ENCODE results near the gene AGAP9. TPM values are rescaled to one million over a fixed set of nuclear protein-coding genes. Genes with fewer than 3 reads are reported as not detected.
"Not testable (repeated sequence)": the region's sequence is repeated elsewhere in the genome, so short reads cannot be mapped to it uniquely, and the experiment has no call there.

Gene AGAP9
- total RNA-seq, 1 donor from 2014 or later, result 1.2 TPM

DNA sequence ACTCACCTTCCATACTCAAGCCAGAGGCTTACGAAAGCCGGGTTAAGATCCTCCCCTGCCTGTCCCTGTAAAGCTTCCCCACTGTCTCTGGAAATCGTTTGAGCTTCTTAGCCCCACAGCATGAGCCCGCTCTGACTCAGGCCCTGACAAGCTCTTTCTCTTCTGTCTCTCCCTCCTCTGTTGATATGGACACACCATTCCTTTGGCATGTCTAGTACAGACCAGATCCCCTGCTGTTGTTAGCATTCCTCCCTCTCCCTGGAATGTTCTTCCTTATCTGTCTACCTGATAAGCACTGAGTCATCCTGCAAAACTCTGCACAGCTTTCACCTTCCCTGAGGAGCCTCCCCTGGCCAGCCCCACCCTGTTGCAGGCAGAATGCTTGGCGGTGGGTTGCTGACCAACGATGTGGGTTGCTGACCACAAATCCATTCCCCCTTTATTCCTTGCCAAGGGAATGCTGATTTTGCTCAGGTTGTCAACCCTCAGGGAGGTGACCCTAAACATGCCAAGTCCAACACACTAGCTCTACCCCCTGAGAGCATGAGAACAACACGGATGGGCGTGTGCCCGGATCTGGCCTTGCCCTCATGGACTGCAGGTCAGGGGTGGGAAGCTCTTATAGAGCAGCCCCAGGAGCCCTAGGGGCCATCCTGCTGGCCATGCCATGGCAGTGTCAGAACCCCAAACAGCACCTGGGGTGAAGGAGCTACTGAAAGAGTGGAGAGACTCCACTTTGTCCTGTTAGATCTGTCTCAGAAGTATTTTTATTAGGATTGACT, 60.7 kb downstream of the AGAP9 start:
- FAIRE-seq; DNase-seq (ENCODE audit: low spot score in 2 of 2): not testable (repeated sequence)

DNA sequence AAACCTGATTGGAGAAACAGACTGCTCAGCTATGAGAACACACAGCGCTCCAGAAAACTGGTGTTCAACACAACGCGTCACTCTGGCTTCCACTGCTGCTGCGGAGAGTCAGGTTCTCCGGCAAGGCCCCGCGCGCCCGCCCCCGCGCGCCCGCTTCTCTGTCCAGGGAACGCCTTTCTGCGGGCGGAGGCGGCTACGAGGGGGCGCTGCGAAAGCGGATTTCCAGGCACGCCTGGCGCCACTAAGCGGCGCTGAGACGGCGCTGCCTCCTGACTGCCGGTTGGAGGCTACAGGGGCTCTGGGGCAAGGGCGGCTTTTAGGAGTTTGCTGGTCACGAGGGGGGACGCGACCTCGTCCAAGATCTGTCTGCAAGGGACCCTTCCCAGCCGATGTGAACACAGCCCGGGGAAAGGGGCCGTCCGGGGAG, 62.2 kb downstream of the AGAP9 start:
- not testable (repeated sequence) for FAIRE-seq; DNase-seq (ENCODE audit: low spot score in 2 of 2)

DNA sequence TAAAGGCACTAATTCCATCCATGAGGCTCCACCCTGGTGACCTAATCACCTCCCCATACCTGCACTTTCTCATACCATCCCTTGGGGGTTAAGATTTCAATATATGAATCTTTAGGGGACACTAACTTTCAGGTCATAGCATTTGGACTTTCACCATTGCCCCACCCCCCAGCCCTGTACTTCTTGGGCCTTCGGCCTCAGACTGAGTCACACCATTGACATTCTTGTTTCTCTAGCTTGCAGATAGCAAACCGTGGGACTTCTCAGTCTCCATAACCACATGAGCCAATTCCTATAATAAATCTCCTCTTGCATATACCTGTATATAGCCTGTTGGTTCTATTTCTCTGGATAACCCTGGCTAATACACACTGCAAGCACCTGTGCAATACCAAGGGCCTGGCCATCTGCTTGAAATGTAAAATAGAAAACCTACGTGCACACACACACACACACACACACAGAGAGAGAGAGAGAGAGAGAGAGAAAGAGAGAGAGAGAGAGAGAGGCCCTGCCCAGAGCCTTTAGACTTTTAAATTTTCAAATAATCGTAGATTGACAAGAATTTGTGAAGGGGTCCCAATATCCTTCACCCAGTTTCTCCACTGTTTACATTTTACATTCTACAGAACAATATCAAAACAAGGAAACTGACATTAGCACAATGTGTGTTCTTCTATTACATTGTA, 64.8 kb downstream of the AGAP9 start:
- no peak for DNase-seq (ENCODE audit: low spot score in 2 of 2)
- no peak for FAIRE-seq

DNA sequence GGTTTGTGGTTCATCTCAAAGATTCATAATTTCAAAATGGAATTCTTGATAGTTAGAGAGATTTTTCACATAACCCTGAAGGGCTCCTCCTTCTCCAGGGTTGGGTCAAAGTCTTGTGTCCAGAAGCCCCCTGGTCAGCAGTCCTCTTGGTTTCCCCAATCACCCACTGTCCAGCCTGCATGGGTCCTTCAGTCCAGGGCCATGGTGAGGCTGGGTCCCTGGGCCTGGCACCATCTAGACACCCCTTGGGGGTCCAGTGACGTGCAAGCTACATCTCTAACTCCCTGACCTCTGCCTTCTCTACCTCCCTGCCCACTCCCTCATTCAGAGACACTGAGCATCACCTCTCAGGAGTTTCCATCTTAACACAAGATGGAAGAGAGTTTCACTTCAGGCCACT, 65.6 kb downstream of the AGAP9 start:
- FAIRE-seq, result no peak
- no peak for DNase-seq (ENCODE audit: low spot score in 2 of 2)

DNA sequence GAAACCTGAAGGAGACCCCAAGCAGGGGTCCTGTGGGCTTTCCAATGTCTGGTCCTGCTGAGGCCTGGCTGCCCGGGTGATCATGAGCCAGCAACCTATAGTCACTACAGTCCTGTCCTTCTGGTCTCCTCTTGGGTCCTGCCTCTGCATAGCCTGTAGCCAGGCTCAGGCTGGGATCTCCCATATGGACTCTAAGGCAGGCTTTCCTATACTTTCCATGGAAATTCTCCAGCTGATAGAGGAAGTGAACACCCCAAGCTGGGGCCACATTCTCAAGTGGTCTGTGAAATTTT, 66.0 kb downstream of the AGAP9 start:
- DNase-seq (ENCODE audit: low spot score in 2 of 2), result no peak
- FAIRE-seq, result no peak

DNA sequence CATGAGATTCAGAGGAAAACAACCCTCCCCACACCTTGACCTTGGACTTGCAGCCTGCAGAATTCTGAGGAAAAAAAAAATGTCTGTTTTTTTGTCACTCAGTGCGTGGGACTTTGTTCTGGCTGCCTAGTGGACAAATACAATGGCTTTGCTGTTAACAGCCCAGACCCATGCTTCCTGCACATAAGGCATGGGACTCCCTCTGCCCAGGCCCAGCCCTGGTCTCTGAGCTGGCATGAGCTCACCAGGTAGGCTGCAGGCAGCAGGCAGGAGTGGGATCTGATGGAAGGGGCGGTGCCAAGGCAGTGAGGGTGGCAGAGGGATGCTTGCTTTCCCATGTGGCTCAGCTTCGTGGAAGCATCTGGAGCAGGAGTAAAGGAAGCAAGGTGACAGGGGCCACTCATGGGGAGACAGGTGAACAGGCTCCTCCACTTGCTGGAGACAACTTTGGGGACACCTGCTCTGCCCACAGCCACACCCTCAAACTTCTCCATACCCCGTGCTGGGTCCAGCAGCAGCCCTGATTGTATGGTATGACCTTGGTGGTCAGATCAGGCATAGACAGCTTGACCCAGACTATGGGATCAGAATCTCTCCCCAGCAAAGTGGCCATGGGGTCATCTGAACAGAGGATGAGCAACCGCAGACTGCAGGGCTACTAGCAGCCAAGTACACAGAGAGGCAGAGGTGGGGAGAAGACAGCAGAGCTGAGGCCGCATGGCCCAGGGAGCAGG, 66.5 kb downstream of the AGAP9 start:
- no peak for FAIRE-seq
- DNase-seq (ENCODE audit: low spot score in 2 of 2), result no peak

DNA sequence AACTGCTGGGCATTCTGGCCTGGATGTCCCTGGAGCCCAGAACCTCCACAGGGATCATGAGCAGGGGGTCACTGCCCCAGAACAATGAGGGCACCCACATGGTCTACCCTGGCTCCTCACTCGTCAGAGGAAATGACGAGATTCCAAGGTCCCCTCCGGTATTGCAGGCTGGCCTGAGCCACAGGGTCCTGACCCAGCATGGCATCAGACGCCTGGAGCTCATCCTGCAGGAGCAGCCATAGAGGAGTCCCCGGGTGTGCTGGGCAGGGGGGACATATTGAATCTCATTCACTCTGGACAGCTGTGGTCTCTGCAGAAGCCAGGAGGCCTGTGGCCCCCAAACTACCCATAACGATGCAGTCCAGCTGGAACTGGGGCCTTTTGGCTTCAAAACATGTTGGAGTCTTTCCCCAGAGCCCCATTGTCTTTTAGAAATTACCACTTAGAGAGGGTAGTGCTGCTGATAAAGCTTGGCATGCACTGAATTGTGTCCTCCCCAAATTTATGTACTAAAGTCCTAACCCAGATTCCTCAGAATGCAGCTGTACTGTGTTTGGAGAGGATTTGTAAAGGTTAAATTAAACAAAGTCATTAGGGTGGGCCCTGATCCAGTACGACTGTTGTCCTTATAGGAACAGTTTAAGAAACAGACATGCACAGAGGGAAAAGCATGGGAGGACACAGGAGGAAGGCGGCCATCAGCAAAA, 67.2 kb downstream of the AGAP9 start:
- FAIRE-seq, result no peak
- DNase-seq (ENCODE audit: low spot score in 2 of 2), result no peak

DNA sequence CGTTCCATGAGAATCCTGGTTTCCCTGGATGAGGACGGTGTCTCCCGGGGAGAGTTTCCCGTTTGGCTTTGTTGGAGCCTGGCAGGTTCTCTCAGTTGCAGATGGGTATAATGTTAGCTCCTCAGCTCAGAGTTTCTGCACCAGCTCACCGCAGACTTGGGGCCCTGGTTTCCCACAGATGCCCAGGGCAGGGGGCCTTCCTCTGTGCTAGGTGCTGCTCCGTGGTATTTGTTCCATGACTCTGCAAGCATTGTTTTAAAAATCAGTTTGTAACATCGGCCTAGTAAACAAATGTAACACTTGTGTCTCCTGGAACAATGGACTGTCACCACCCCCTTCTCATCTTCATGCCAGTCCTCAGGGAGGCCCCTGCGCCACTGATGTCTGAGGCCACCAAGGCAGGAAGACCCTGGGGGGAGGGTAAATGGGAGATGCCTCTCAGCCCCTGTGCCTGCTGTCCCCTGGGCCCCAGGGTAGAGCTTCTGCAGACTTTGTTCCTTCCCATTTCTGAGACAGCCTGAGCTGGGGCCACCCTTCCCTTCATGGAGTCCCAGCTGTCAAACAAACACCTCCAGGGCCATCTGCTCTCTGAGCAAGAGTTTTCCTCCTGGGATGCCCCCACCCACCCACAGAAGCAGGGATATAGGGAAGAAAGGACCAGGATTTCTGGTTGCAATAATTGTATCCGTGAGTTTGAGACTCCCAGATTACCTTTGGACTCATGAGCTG, 67.9 kb downstream of the AGAP9 start:
- not testable (repeated sequence) for FAIRE-seq; DNase-seq (ENCODE audit: low spot score in 2 of 2)

DNA sequence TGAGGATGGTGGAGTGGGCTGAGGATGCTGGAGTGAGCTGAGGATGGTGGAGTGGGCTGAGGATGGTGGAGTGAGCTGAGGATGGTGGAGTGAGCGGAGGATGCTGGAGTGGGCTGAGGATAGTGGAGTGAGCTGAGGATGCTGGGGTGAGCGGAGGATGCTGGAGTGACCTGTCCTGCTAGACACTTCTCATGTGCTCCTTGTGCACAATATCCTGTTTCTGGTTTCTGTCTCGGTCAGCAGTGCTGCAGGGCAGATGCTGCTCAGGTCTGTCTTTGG, 68.7 kb downstream of the AGAP9 start:
- DNase-seq (ENCODE audit: low spot score in 2 of 2), result no peak
- FAIRE-seq, result no peak

DNA sequence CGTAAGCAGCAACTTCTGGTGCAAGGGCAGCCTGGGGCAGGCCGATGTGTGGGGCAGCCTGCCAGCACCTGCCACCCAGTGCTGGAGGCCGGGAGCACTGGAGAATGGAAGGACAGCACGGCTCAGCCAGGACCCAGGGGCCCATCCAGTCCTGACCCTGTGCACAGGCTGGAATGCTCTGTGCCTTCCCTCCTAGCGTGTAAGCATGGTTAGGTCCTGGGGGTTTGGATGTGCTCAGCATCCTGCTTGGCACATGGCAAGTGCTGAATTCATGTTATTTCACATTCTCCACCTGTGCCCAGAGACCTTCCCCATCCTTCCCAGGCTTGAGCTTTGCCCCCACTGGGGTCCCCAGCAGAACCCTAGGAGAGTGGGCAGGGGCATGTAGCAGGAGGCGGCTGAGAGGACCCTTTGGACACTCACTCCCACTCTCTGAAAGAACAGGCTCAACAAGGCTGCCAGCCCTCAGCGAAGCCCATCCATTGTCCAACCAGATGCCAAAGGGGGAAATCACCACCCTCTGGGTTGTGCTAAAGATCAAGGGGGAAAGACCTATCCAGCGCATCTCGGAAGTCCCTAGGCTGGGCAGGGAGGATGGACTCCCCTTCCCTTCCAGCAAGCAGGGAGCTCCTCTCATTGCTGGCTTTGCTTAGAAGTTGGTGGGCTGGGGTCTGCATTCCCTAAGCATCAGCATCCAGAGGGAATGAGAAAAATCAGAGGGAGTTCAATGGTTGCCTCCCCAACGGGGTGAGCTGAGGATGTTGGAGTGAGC, 69.2 kb downstream of the AGAP9 start:
- DNase-seq (ENCODE audit: low spot score in 2 of 2) (no peak), FAIRE-seq (no peak)

DNA sequence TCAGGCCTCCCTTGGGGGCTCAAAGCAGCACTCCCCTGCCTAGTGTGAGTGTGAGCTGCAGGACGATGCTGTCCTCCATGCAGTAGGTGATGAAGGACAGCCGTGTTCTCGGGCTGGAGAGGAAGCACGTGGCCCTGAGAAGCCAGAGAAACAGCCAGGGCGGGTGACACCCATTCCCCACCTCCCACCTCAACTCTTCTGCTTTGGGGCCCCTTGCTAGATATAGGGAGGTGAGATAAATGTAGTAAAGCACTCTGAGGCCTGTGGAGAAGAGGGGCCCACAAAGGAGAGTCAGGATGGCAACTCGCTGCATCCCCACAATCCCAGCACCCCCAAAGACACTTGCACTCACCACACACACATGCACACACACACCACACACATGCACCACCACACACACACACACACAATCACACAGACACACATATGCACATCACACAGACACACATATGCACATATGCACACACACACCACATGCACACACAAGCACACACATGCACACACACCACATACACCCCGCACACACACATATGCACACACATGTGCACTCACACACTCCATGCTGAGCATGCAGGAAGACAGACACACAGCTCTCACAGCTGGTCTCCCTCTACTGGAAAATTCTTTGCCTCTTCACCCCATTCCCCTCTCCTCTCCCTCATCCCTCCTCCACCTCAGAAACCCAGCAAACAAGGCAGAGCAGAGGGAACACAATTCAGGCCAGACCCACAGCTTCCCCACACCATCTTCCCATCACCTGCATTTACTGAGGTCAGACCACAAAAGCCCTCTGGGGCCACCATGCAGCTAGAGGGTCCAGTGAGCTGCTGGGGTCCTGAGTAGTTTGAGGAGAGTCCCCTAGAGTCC, 70.1 kb downstream of the AGAP9 start:
- no peak for FAIRE-seq
- DNase-seq (ENCODE audit: low spot score in 2 of 2), result no peak

DNA sequence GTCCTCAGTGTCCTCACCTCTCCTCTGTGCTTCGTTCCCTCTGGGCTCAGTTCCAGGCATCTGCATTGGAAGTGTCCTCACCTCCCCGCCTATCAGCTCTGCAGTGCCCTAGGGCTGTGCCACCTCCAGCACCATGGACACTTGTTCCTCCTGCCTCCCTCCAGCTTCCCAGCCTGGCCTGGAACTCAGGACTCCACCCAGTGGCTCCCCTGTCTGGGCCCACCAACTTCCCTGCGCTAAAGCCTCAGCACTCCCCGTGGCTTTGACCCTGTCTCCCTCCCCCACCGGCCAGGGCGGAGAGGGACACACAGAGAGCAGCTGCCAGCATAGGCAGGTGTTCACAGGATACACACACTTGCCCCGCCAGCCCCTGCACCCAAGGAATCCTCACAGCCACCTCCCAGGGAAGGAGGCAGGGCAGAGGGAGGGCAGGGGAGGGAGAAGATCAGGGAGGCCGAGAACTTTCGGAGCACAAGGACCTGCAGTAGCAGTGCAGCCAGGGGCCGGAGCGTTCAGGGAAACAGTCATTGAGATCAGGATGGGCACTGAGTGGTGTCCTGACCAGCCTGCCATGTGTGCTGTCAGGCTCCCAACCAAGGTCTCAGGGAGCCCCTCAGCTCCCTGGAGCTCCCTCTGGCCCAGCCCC, 70.8 kb downstream of the AGAP9 start:
- DNase-seq (ENCODE audit: low spot score in 2 of 2) (no peak), FAIRE-seq (no peak)

DNA sequence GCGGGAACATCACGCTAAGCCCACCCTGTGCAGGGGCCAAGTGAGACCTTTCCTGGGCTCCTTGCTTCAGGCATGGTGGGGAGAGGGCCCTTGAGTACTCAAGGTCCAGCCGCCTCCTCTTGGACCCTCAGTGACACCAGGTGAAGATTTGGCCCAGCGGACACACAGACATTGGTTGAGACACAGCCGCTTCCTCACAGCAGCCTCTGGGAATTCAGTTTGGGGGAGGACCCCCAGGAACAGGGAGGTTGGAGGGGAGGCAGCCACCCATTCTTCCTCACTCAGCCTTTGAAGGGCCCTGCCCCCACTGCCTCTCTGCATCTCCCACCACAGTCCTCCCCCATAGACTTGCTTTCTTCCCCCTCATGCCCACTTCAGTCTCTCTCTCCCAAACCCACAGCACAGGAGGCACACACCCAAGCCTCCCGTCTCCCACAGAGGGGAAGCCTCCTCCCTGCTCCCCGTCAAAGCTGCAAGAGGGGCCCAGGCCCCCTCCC, 71.4 kb downstream of the AGAP9 start:
- DNase-seq (ENCODE audit: low spot score in 2 of 2) (no peak), FAIRE-seq (no peak)

Small RNA genes lying within 50 kb of the gene (small RNA-seq; reads per million reads assigned to genes)
- gene AL591684.3 (not detected), gene RNA5SP312 (not detected)

Other genes starting within 250 kb of the AGAP9 start
- 6.5 TPM for gene GDF10, start 223.4 kb downstream of the AGAP9 start, total RNA-seq
- gene GDF2, start 201.2 kb downstream of the AGAP9 start, total RNA-seq, result not detected
- gene RBP3, start 175.3 kb downstream of the AGAP9 start, total RNA-seq, result not detected
- 0.41 TPM for gene ZNF488, start 139.3 kb downstream of the AGAP9 start, total RNA-seq
- gene ANXA8, start 39.5 kb downstream of the AGAP9 start, total RNA-seq, result not detected
- not detected for gene FAM25G, start 31.9 kb downstream of the AGAP9 start, total RNA-seq
- not detected for gene SYT15B, start 240.0 kb upstream of the AGAP9 start, total RNA-seq

Data from frontal cortex (tissue), 4 donors.